Measurements from ENCODE around the gene ELOVL7.

- no peak for TF ChIP-seq CTCF (conservative IDR thresholded peaks at IDR 0.05 in 1 of 2, IDR thresholded peaks at IDR 0.05 in 1 of 2; ENCODE audit: low read depth in 1 of 2, low read length in 2 of 2)
- no peak for TF ChIP-seq EZH2 (IDR thresholded peaks at IDR 0.05; ENCODE audit: low read length, missing control alignments)
Measured at GRCh38 chr5:60823574-60823973, 20.5 kb downstream of the ELOVL7 start.

All from fibroblast of lung (primary cell).